ENCODE results near the gene NFATC3.

DNA sequence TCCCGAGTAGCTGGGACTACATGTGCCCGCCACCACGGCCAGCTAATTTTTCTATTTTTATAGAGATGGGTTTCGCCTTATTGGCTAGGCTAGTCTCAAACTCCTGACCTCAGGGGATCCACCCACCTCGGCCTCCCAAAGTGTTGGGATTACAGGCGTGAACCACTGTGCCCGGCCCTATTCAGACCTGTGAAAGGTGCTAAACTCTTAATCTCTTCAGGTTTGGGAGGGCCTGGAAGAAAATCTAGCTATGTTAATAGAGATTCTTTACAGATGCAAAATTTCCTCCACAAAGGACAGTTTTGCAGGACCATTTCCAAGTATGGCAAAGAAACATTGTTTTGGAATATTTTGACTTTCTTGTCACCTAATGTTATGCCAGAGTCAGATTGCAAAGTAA, 156.9 kb downstream of the NFATC3 start:
- no peak for TF ChIP-seq POLR2A (IDR thresholded peaks at IDR 0.05; ENCODE audit: low read length)
- no peak for TF ChIP-seq GATA1 (IDR thresholded peaks at IDR 0.05; ENCODE audit: low read depth, low read length)

Data from erythroblast (primary cell).